Loucy (cell line): ENCODE measurements around the gene KLK8.

ENCODE experiments used
- CTCF ChIP-seq: fragments of 200-600 bp; sonication (generic); conservative IDR thresholded peaks from 2 replicates; pipeline ENCODE4 v1.5.1; 2014; ENCODE audit warnings: mild to moderate bottlenecking, antibody characterized with exemption, low read length
- EZH2phosphoT487 ChIP-seq: fragments of 200-600 bp; IDR thresholded peaks from 2 replicates; pipeline ENCODE4 v1.6.1; 2018; ENCODE audit warnings: antibody characterized with exemption, mild to moderate bottlenecking, moderate library complexity, borderline replicate concordance

DNA sequence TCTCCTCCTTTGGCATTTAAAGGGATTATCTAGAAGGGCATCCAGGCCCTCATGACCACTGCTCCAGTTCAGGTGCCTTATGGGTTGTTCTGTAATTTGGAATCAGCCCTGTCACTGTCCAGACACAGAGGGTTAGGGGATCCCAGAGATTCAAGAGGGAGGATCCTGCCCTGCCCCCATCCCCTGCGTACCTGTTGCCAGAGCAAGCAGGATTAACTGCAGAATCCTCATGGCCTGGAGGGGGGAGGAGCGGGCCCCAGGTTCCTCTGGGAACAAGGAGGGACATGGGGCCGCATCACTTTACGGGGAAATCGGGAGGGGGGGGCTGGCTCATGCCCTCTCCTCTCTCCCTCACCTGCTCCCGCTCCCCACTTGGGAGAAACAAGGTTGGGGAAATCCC lies 24.0 kb upstream of the KLK8 start:
- TF ChIP-seq CTCF: no peak
- no peak for TF ChIP-seq EZH2phosphoT487
